HepG2 (cell line): ENCODE measurements around the gene ADAM19. TPM values are rescaled to one million over a fixed set of nuclear protein-coding genes. Genes with fewer than 3 reads are reported as not detected.

Experiments
- ATAC-seq: fragments of 200-7000 bp; cut with Tn5 transposase; 3 replicates; pipeline ENCODE4 v1.9.1; 2020; ENCODE audit warnings: mild to moderate bottlenecking, moderate library complexity
- BruUV-seq: library from RNA; stranded (reverse); fragments of 400-500 nt; replicated peaks from 2 replicates; lab custom pipeline; 2021; lab: Mats Ljungman, UMichigan
- CTCF ChIA-PET: fragments of 300-600 bp; formaldehyde crosslinking; extraction: SDS; loops from one replicate; lab custom pipeline; 2021; ENCODE audit warnings: low total read pairs, inconsistent platforms, low intra/inter-chr PET ratio; lab: Yijun Ruan, JAX
- POLR2A ChIA-PET: fragments of 350-600 bp; sonication (Branson Sonifier 250); formaldehyde crosslinking; loops from one replicate; lab custom pipeline; 2020; ENCODE audit warnings: antibody characterized with exemption, inconsistent platforms; lab: Yijun Ruan, JAX
- DNase-seq: peaks from one replicate; pipeline ENCODE4 v3.0.0-alpha.2; 2015; ENCODE audit warnings: low spot score
- FAIRE-seq: peaks from 3 replicates; lab custom pipeline; 2011; peaks lifted over from hg19 to GRCh38; lab: Jason Lieb, UNC
- H2AFZ ChIP-seq: one replicate; pipeline ENCODE4 v1.6.1; 2011; ENCODE audit warnings: low read length, inconsistent platforms
- H3K27ac ChIP-seq: fragments of 300-600 bp; 3 replicates; pipeline ENCODE4 v1.8.0; 2011; ENCODE audit warnings: mixed run types, mild to moderate bottlenecking, mixed read lengths, low read length, inconsistent platforms; ENCODE audit not compliant: insufficient read depth; ENCODE audit errors: extremely low read length
- H3K27me3 ChIP-seq, 2 experiments: fragments of 200-600 bp in 1 of 2; 2 replicates in 1 of 2; 3 replicates in 1 of 2; pipeline versions ENCODE4 v1.6.0 to v1.8.0; 2011; ENCODE audit warnings: low read length in 2 of 2, mild to moderate bottlenecking in 2 of 2, moderate library complexity in 2 of 2, inconsistent platforms in 1 of 2; ENCODE audit not compliant: insufficient read depth in 2 of 2, control insufficient read depth in 1 of 2
- H3K36me3 ChIP-seq, 2 experiments: fragments of 200-600 bp in 1 of 2; replicated peaks in 1 of 2; 2 replicates in 1 of 2; 3 replicates in 1 of 2; pipeline versions ENCODE4 v1.5.1 to v1.8.0; 2011; ENCODE audit warnings: low read length in 2 of 2, inconsistent platforms in 1 of 2; ENCODE audit not compliant: insufficient read depth in 2 of 2, control insufficient read depth in 1 of 2
- H3K4me1 ChIP-seq: 2 replicates; pipeline ENCODE4 v1.5.1; 2012; ENCODE audit warnings: low read length, inconsistent platforms; ENCODE audit not compliant: insufficient read depth
- H3K4me2 ChIP-seq: 2 replicates; pipeline ENCODE4 v1.6.0; 2011; ENCODE audit warnings: low read depth, low read length, inconsistent platforms
- H3K4me3 ChIP-seq, 3 experiments: fragments of 200-600 bp in 1 of 3; sonication (generic), shearing (Covaris generic) in 1 of 3; replicated peaks in 1 of 3; 2 replicates each; pipeline ENCODE4 v1.5.1; 2011 to 2016; ENCODE audit warnings: low read length in 3 of 3, inconsistent platforms in 2 of 3, low read depth in 2 of 3, mild to moderate bottlenecking in 2 of 3, control low read depth in 1 of 3, mixed read lengths in 1 of 3; ENCODE audit not compliant: insufficient read depth in 1 of 3
- H3K79me2 ChIP-seq: one replicate; pipeline ENCODE4 v1.6.1; 2011; ENCODE audit warnings: low read length, inconsistent platforms; ENCODE audit not compliant: insufficient read depth
- H3K9ac ChIP-seq: 2 replicates; pipeline ENCODE4 v1.6.0; 2011; ENCODE audit warnings: mild to moderate bottlenecking, low read depth, low read length, inconsistent platforms; ENCODE audit not compliant: insufficient read depth
- H3K9me3 ChIP-seq: 2 replicates; pipeline ENCODE4 v1.5.1; 2012; ENCODE audit warnings: mild to moderate bottlenecking, low read length
- H4K20me1 ChIP-seq: 2 replicates; pipeline ENCODE4 v1.6.0; 2011; ENCODE audit warnings: inconsistent platforms, mild to moderate bottlenecking, low read length, moderate library complexity; ENCODE audit not compliant: insufficient read depth
- HNF4G ChIP-seq, 2 experiments: sonication (generic) in 1 of 2; formaldehyde crosslinking in 1 of 2; IDR thresholded peaks; 2 replicates each; pipeline versions ENCODE4 v1.4.0 to v1.6.1; 2011 to 2020; ENCODE audit warnings: borderline replicate concordance in 2 of 2, low read depth in 2 of 2, mild to moderate bottlenecking in 2 of 2, low read length in 1 of 2, missing genetic modification reagents in 1 of 2, moderate library complexity in 1 of 2
- NR2C2 ChIP-seq: sonication (generic); formaldehyde crosslinking; IDR thresholded peaks from 2 replicates; pipeline ENCODE4 v1.4.0; 2020; ENCODE audit warnings: missing genetic modification reagents, mild to moderate bottlenecking, moderate library complexity, borderline replicate concordance
- PRPF4 ChIP-seq: fragments of 200-400 bp; formaldehyde crosslinking; IDR thresholded peaks from 2 replicates; pipeline ENCODE4 v1.6.1; 2016; ENCODE audit warnings: low read length, low read depth; ENCODE audit not compliant: poor library complexity, severe bottlenecking
- SP5 ChIP-seq: IDR thresholded peaks from 2 replicates; pipeline ENCODE4 v1.6.1; 2016; ENCODE audit warnings: low read depth, borderline replicate concordance
- ZNF207 ChIP-seq: fragments of 450-650 bp; IDR thresholded peaks from 2 replicates; pipeline ENCODE4 v1.6.1; 2016; ENCODE audit warnings: antibody characterized with exemption, borderline replicate concordance
- ZNF362 ChIP-seq: sonication (generic); formaldehyde crosslinking; IDR thresholded peaks from 2 replicates; pipeline ENCODE4 v1.4.0; 2020; ENCODE audit warnings: missing genetic modification reagents, mild to moderate bottlenecking, borderline replicate concordance
- ZNF441 ChIP-seq: sonication (generic); formaldehyde crosslinking; IDR thresholded peaks from 2 replicates; pipeline ENCODE4 v1.7.0; 2021; ENCODE audit warnings: missing genetic modification reagents, borderline replicate concordance
- ZNF597 ChIP-seq: sonication (generic); formaldehyde crosslinking; IDR thresholded peaks from 2 replicates; pipeline ENCODE4 v1.5.0; 2020; ENCODE audit warnings: missing genetic modification reagents
- WGBS: methylation state at CpG from one replicate; pipeline ENCODE4 v1.1.6; 2017; ENCODE audit warnings: low lambda C conversion rate; 5-methylcytosine and 5-hydroxymethylcytosine counted together
- in situ Hi-C: cut with HindIII; loops from 2 replicates; pipeline ENCODE4 v1.10.0; 2017; ENCODE audit warnings: low pct_unique_long_range_greater_than_20kb; ENCODE audit not compliant: extremely low pct_ligation_motif_present
- intact Hi-C: fragments of 100-400 bp; cut with micrococcal nuclease; formaldehyde crosslinking; loops from one replicate; pipeline ENCODE4 v1.10.0; 2022; ENCODE audit not compliant: unreplicated experiment
- polyA plus RNA-seq, 8 experiments: library from polyadenylated mRNA; depleted of rRNA in 3 of 8; stranded (reverse) in 7 of 8; unstranded in 1 of 8; fragments of >200 nt; fragmentation: Illumina TruSeq in 4 of 8; extraction: Trizol in 4 of 8; gene quantifications; 2 replicates each; pipeline versions ENCODE4 v1.2.1 to v1.2.3, GENCODE V29; 2011 to 2016; ENCODE audit warnings: low read depth in 4 of 8, missing spikeins in 1 of 8, mixed read lengths in 1 of 8; ENCODE audit not compliant: insufficient read depth in 1 of 8
- total RNA-seq, 5 experiments: library from RNA; depleted of rRNA; stranded (reverse); fragments of >200 nt; fragmentation: Illumina TruSeq; extraction: Trizol; gene quantifications; 2 replicates each; pipeline ENCODE4 v1.2.3, GENCODE V29; 2016; ENCODE audit warnings: low read depth in 1 of 5

The ADAM19 gene
- total and polyA plus RNA-seq, 2 of the 13 experiments (the other 11 are each of a cell fraction or from before 2014, with no cell fraction given), result 0.38 to 0.74 TPM

GRCh38 chr5:157504053-157504452 lies 71.5 kb downstream of the ADAM19 start (continued):
- no peak for TF ChIP-seq ZNF441
- no peak for TF ChIP-seq HNF4G (IDR thresholded peaks at IDR 0.05; ENCODE audit: borderline replicate concordance, low read depth, low read length)
- TF ChIP-seq HNF4G (CRISPR knock-in tag; IDR thresholded peaks at IDR 0.05; ENCODE audit: borderline replicate concordance, low read depth), result no peak
- no peak for TF ChIP-seq ZNF362
- TF ChIP-seq SP5 (CRISPR knock-in tag), result no peak
- no peak for TF ChIP-seq PRPF4
- no peak for TF ChIP-seq NR2C2 (CRISPR knock-in tag)
- TF ChIP-seq ZNF597 (CRISPR knock-in tag), result no peak

- Histone ChIP-seq H3K27ac (no peak overlapping the region), H4K20me1 (no peaks in the 10 kb centered on the region), H3K9me3 (no peaks in the 10 kb centered on the region), H3K79me2 (no peaks in the 10 kb centered on the region), H3K9ac (no peak overlapping the region), H3K4me2 (no peak overlapping the region)
- DNase-seq (no peak), ATAC-seq (no peak), FAIRE-seq (no peak)
- BruUV-seq, result no TSS peak
- CTCF ChIA-PET, result no interaction called here
- no peak for TF ChIP-seq ZNF207
- TF ChIP-seq, all 625 proteins: peak for 0
- H2AFZ ChIP-seq, result no peak overlapping the region
- in situ Hi-C loops, result no loop called here
- 87% methylated on average over 5 of the region's 8 CpGs for WGBS
- intact Hi-C loops, result no loop called here
- H3K27me3 ChIP-seq, result no peaks in the 10 kb centered on the region
- no peak overlapping the region for H3K4me3 ChIP-seq
- H3K36me3 ChIP-seq, result no peaks in the 10 kb centered on the region
- POLR2A ChIA-PET, result no interaction called here
- no peaks in the 10 kb centered on the region for H3K4me1 ChIP-seq
These were observed 73.4 kb downstream of the ADAM19 start for GRCh38 chr5:157502143-157502647.
